Amniotic epithelial cell (primary cell): ENCODE data around the gene KCNT1.

Experiments
- DNase-seq: peaks from one replicate; pipeline ENCODE4 v3.0.0-alpha.2; 2010; ENCODE audit warnings: low read depth

Gene KCNT1

GRCh38 chr9:135802876-135803419 is 101.0 kb downstream of the KCNT1 start:
- no peak for DNase-seq

- DNase-seq: no peak
These were observed 101.5 kb downstream of the KCNT1 start for GRCh38 chr9:135803441-135803840.

GRCh38 chr9:135804581-135805421 is 102.8 kb downstream of the KCNT1 start:
- no peak for DNase-seq

- DNase-seq: no peak
These were observed 103.5 kb downstream of the KCNT1 start for GRCh38 chr9:135805422-135806022.

- DNase-seq: no peak
These were observed 107.2 kb downstream of the KCNT1 start for GRCh38 chr9:135809166-135809565.

GRCh38 chr9:135810806-135811575 is 109.0 kb downstream of the KCNT1 start:
- no peak for DNase-seq

GRCh38 chr9:135811801-135812200 is 109.8 kb downstream of the KCNT1 start:
- no peak for DNase-seq

- DNase-seq: no peak
These were observed 111.0 kb downstream of the KCNT1 start for GRCh38 chr9:135812961-135813360.

GRCh38 chr9:135813671-135814290 is 111.8 kb downstream of the KCNT1 start:
- DNase-seq: no peak

- DNase-seq: no peak
These were observed 112.6 kb downstream of the KCNT1 start for GRCh38 chr9:135814421-135815095.

- no peak for DNase-seq
These were observed 113.4 kb downstream of the KCNT1 start for GRCh38 chr9:135815413-135815812.

- DNase-seq: no peak
These were observed 114.1 kb downstream of the KCNT1 start for GRCh38 chr9:135815830-135816650.

GRCh38 chr9:135816651-135816970 is 114.6 kb downstream of the KCNT1 start:
- DNase-seq: no peak

- DNase-seq: no peak
These were observed 116.1 kb downstream of the KCNT1 start for GRCh38 chr9:135817951-135818717.

- no peak for DNase-seq
These were observed 116.9 kb downstream of the KCNT1 start for GRCh38 chr9:135818718-135819475.

- no peak for DNase-seq
These were observed 117.9 kb downstream of the KCNT1 start for GRCh38 chr9:135819905-135820304.

- DNase-seq: no peak
These were observed 118.7 kb downstream of the KCNT1 start for GRCh38 chr9:135820661-135821060.

- DNase-seq: no peak
These were observed 119.1 kb downstream of the KCNT1 start for GRCh38 chr9:135821116-135821515.

- DNase-seq: no peak
These were observed 119.9 kb downstream of the KCNT1 start for GRCh38 chr9:135821733-135822373.
